Suppressor macrophage treated with lipopolysaccharide for 1 hour (primary cell): ENCODE results near the gene ZNF280B.
"Not testable (repeated sequence)": the region's sequence is repeated elsewhere in the genome, so short reads cannot be mapped to it uniquely, and the experiment has no call there.

Experiments used
- DNase-seq, 3 donors: peaks; one replicate each; pipeline ENCODE4 v3.0.0-alpha.2; 2020 to 2022

Gene ZNF280B

DNA sequence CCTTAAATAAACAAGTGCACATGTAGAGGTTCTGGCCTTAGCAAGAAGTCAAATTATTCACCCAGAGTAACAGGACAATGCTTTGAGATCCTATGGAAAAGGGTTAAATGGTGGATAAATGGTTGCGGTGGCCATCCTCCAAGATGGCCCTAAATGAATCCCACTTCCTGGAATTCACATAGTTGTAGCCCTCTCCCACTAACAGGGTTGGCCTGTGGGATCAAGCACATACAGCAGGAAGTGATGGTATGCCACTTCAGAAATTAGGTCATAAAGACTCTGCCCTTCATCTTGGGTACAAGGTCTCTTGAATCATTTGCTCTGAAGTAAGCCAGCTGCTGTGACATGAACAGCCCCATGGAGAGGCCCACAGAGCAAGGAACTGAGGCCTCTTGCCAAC, 1.8 kb downstream of the ZNF280B start:
- DNase-seq: no peak

DNA sequence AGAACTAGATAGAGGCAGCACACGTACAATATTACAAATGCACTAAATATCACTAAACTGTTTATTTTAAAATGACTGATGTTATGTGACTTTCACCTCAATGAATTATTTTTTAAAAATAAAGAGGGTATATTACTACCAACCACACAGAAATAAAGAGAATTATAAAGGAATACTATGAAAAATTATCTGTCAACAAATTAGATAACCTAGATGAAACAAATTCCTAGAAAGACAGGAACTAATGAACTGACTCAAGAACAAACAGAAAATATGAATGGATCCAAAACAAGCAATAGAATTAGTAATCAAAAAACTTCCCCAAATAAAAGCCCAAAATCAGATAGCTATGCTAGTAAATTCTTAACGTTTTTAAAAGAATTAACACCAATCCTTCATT, 10.3 kb downstream of the ZNF280B start:
- no peak for DNase-seq

DNA sequence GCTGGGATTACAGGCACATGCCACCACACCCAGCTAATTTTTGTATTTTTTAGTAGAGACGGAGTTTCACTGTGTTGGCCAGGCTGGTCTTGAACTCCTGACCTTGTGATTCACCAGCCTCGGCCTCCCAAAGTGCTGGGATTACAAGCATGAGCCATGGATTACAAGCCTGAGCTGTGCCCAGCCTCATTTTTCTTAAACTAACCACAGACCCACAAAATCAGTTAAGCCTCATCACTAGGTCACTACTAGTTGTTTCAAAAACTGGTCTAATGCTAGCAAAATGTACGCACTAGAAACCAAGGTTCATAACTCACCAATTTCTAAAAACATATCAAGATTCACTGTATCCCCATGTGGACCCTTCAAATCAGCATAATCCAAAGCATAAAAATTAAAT, 17.0 kb downstream of the ZNF280B start:
- not testable (repeated sequence) for DNase-seq

DNA sequence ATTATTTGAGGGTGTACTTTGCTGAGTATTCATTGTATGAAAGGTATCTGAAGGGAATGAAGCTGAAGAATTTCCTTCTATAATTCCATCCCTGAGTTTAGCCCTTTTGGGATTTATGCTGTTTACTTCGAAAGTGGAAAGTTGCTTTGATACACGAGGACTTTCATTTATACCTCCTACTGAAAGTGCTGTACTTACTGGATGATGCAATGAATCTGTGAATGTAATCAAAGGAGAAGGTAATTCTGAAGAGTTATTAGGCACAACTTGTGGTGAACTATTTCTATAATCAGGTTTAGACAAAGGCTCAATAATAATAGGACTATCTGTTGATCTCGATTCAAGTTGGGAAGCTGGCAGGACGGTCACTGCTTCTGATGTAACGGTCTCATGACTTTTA, 19.8 kb downstream of the ZNF280B start:
- DNase-seq: no peak

DNA sequence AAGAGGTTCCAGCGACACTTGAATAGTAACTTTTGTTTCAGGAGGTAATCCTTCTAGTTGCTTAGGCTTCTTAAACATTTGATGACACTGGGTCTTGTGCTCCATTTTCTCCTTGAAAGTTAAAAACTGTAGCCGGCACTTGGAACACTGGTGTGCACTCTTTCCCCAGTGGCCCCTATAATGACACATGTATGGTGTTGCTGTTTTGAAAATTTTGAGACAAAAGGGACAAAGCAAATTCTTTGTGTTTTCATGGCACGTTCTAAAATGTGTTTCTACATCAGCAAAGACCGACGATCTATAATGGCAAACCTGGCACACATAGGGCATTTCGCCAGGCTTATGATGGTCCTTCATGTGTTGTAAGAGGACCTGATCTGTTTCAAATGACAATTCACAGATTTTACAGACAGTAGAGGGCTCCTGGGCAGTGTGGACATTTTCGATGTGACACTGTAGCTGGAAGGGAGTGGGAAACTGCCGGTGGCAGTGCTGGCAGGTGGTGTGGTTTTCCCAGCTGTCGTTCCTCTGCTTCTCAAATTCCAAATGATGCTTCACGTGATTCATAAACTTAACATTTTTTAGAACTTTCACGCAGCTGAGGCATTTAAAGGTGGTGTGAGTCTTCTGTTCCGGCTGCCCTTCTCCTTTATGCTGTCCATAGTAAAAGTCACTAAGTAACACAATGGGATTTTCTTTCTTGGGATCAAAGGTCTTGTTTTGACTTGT, 20.5 kb downstream of the ZNF280B start:
- no peak for DNase-seq

DNA sequence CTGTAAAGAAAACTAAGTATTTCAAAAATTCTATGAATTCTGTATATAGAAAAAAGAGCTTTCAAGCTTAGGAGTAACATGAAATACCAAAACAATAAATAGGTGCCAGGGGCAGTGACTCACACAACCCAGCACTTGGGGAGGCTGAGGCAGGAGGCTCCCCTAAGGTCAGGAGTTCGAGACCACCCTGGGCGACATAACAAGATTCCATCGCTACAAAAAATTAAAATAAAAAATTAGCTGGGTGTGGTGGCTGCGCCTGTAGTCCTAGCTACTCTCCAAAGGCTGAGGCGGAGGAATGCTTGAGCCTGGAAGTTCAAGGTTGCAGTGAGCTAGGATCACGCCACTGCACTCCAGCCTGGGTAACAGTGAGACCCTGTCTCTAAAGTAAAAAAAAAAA, 21.5 kb downstream of the ZNF280B start:
- no peak for DNase-seq

DNA sequence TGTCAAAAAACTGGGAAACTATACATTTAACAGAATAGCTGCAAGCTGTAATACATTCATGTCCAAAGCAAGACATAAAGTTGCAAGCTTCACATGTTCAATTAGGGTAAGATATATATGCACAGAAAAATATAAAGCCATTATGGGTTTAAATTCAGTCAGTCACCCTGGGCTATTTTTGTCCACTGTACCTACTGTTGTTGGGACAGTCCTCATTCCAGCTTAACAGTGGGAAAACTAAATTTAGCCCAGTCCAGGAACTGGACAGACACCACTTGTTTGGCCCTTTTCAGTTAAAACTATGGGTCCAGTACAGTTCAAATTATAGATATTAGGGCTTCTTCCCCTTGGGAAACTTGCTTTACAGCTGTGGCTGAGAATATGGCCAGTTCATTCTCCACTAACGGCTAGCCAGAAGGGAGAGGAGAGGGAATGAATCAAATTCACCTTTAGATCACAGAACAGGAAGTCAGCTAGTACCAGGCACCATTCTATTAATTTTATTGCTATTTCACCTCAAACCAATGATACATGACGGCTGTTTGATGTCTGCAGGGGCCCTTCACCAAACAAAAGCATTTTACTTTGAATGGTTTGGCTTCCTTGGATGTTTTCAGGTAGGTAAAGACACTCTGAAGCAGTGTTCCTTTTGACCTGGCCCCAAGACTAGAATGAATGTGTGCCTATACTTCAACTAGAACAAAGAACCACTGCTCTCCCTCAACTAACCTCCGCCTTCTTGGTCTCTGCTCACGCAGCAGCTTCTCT, 22.2 kb downstream of the ZNF280B start:
- DNase-seq: no peak

DNA sequence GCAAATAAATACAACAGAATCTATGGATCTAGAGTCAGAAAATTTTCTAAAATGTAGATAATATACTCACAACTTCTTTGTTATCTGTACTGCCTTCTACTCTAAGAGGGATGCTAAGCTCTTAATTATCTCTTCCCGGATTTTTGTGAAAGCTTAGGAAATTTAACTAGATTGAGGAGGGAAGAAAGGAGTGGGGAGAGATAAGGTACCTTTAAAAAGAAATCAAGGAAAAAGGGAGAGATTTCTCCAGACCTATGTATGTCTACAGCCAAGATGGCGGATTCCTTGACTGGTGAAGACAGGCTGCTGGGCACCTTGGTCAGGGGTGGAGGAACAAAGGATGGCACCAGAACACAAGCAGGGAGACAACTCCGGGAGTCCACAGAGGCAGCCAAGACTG, 23.0 kb downstream of the ZNF280B start:
- DNase-seq: no peak

DNA sequence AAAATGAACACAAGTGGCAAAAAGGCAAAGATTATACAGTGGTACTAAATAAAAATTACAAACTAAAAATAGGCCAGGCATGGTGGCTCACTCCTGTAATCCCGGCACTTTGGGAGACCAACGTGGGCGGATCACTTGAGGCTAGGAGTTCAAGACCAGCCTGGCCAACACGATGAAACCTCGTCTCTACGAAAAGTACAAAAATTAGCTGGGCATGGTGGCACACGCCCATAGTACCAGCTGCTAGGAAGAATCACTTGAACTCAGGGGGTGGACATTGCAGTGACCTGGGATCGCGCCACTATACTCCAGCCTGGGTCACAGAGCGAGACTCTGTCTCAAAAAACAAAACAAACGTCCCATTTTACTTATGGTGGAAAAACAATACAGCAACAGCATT, 24.5 kb downstream of the ZNF280B start:
- no peak for DNase-seq

DNA sequence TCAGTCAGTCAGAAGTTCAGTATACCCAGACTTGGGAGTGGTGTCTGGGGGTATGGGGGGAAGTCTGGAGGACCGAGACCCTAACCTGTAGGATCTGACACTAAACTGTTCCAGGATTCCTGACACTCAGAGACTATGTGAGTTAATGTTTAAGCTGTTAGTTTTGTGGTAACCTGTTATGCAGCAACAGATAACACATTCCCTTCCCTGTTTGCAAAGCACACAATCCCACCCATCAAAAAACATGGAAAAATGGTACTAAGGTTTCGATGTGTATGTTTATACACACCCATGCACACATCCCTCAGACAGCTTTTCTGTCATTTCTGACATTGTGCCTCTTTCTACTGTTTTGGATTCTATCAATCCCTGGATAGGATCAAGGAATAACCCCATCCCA, 27.6 kb downstream of the ZNF280B start:
- DNase-seq: no peak

DNA sequence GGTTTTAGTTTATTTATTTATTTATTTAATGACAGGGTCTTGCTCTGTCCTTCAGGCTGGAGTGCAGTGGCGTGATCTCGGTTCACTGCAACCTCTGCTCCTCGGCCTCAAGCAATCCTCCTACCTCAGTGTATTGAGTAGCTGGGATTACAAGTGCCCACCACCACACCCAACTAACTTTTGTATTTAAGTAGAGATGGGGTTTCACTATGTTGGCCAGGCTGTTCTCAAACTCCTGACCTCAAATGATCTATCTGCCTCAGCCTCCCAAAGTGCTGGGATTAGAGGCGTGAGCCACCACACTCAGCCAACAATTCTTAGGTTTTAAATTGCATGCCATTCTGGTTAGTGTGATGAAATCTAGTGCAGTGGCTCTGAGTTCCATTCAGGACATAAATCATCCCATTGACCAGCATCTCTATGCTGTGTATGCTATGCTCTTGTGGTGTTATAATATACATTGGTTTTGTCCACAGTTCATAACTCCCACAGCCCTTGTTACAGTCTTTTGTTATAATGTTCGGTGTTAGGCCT, 28.5 kb downstream of the ZNF280B start:
- no peak for DNase-seq

DNA sequence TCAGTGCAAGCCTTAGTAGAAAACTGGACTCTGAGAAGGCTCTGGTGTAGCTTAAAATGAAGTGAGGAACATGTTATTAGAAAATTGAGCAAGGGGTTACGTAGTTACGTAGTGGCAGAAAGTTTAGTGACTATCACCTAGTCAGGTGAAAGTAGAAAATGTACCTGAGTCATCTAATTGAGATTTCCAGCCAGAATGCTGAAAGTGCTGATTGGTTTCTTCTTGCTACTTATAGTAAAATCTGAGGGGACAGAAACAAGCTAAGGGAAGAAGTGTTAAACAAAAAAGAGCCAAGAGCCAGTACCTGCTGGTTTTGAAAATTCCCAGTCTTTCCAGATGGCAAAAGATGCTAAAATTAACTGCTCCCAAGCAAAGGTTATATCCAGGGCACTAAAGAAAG, 29.4 kb downstream of the ZNF280B start:
- DNase-seq: no peak

DNA sequence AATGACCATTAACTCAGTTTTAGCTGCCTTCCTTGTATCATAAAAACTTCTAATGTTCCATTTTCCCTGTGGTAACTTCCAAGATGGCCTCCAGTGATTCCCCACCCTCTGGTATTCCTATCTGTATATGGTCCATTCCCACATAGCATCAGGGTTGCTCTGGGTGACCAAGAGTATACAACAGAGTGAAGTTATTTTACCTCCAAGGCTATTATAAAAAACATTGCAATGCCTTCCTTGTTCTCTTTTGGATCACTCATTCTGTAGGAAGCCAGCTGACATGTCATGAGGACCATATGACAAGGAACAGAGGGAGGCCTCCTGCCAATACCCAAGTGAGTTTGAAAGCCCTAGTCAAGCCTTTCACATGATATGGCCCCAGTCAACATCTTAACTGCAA, 30.1 kb downstream of the ZNF280B start:
- no peak for DNase-seq

DNA sequence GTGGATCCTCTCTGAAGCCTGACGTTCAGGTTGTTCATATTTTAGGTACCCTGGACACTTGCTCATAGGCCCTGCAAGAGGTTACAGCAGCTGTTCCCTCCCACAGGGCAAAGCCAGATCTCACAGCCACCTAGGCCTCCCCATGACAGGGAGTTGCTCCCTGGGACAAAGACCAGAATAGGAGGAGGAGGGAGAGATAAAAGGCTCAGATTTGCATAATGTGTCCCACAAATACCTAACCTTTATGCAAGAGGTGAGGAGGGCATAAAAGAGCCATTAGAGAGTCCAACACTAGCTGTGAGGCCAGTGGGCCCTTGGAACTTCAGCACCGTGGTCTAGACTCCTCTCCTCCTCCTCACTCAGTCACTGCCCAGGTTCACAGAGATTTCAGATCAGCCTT, 33.8 kb downstream of the ZNF280B start:
- DNase-seq: no peak

DNA sequence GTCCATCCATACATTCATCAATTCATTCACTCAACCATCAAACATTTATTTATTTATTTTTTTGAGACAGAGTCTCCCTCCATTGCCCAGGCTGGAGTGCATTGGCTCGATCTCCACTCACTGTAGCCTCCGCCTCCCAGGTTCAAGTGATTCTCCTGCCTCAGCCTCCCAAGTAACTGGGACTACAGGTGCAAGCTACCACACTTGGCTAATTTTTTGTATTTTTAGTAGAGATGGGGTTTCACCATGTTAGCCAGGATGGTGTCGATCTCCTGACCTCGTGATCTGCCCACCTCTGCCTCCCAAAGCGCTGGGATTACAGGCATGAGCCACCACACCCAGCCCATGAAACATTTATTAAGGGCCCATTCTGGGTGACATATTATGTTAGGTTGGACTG, 37.4 kb downstream of the ZNF280B start:
- not testable (repeated sequence) for DNase-seq

DNA sequence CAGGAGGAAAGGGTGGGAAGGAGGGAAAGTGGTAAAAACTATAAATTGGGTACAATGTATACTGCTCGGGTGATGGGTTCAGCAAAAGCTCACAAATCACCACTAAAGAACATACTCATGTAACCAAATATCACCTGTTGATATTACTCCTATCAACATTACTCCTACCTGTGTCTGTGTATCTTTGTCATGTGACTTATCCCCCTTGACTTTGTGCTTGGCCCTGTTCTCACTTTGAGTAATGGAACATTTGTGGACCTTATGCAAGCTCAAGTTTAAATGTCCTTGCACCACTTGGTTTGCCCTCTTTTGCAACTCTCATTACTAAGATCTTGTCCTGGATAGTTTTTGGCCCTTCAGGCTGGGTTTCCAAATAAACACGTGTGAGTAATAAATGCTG, 39.0 kb downstream of the ZNF280B start:
- DNase-seq: no peak

DNA sequence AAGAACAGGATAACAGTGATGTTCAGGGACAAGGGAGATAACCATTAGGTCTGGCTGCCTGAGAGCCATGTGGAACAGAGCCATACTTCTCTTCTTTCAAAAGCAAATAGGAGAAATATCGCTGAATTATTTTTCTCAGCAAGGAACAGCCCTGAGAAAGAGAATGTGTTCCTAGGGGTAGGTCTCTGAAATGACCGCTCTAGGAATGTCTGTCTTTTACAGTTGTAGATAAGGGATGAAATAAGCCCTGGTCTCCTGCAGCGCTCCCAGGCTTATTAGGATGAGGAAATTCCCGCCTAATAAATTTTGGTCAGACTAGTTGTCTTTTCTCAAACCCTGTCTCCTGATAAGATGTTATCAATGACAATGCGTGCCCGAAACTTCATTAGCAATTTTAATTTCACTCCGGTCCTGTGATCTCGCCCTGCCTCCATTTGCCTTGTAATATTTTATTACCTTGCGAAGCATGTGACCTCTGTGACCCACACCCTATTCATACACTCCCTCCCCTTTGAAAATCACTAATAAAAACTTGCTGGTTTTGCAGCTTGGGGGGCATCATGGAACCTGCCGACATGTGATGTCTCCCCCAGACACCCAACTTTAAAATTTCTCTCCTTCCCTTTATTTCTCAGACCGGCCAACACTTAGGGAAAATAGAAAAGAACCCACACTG, 39.6 kb downstream of the ZNF280B start:
- not testable (repeated sequence) for DNase-seq

DNA sequence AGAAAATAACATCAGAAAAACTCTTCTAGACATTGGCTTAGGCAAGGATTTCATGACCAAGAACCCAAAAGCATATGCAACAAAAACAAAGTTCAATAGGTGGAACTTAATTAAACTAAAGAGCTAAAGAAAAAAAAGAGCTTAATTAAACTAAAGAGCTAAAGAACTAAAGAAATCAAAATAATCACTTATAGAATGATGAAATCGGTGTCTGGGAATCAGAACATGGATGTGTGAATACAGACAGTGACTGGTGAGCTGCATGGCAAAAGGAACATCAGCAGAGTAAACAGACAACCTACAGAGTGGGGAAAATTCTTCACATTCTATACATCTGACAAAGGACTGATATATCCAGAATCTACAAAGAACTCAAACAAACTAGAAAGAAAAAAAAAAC, 41.4 kb downstream of the ZNF280B start:
- DNase-seq: no peak

DNA sequence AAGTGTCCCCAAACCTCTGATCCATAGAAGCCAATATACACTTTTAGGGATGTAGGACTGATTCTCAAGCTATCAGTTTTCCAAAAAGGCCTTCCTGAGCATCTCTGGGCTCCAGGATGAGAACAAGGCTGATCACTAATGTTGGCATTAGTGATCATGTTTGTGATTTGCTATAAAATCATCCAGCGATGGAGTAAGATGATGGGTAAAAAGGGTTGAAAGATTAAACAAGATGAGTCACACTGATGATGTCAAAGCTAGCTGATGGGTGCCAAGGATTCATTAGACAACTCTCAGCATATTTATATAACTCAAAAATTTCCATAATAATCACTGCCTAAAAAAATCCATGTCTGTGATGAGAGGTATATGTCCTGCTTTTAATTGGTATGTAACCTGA, 42.8 kb downstream of the ZNF280B start:
- DNase-seq: no peak

DNA sequence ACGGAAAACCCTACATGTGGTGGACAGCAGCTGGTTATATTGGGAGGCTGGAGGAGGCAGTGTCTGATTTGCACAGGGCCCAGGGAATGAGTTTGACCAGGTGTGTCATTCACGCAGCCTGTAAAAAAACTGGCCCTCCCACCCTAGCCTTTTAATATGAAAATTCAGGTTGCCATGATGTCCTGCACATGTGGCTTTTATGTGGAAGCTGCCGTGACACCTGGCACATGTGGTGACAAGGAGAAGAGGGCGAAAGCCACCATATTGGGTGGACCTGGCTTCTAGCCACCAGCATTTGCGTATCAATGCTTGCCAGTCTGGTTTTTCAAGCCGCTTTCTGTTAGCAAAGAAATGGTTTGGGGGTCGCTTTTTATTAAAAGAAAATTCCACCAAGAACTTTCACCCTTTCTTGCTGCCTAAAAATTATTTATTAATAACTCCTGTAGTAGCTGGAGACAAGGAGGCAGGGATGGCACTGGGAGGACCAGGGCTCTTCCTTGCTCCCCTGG, 43.4 kb downstream of the ZNF280B start:
- DNase-seq: no peak

DNA sequence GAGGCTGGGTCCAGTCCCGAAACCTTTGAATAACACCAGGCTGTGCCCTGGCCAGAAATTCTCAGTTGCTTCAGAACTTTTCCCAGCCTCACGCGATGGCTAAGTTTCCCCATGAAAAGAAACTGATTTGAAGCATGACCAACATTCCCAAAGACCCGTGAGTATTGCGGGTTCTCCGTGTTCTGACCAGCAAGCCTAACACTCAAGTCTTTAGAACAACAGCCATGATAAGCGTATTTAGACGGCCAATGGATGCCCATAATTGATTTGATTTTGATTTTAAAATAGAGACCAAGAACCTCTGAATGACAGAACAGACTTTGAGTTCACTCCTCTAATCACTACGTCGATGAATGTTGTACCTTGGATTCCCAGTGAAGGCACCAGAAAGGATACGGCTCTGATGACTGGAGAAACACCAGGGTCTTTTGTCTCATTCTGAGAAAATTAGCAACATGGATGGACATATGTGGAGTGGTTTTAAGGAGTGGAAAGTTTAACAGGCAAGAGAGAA, 43.9 kb downstream of the ZNF280B start:
- no peak for DNase-seq

DNA sequence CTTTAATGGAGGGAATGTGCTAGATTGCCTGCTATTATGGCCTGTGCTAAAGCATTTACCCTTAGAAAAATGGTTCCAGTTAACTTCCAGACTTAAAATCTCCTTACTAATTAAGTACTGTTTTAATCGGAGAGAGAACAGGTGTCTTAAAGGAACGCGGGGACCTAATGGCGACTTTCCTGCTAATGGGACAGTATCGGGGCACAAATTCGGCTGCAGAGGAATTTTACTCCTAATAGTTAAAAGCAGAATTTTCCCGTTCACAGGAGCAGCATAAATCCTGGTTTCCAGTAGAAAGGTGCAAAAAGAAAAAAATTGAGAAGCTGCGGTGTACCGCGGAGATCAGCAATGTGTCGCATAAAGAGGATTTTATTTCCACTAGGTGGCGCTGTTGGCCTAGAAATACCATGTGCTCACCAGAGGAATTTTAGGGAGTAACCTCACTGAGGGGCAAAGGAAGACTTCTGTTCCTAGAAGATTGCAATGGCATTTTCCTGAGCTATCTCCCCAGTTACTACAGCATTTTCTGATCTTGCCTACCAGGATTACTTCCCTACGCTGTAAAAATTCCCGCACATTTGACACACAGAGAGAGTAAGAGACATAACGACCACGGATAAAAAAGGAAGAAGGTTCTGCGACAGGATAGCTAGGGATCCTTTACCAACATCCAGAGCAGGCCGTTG, 44.5 kb downstream of the ZNF280B start:
- peak; percentile 86 to 91 (median 86) for DNase-seq
